Activated naive CD4-positive, alpha-beta T cell treated with anti-CD3 and anti-CD28 coated beads for 36 hours (primary cell): ENCODE data around the gene MYO9A. TPM values are rescaled to one million over a fixed set of nuclear protein-coding genes. Genes with fewer than 3 reads are reported as not detected.

Experiments
- CTCF ChIA-PET: fragments of 350-600 bp; sonication (Branson Sonifier 250); formaldehyde crosslinking; loops from one replicate; lab custom pipeline; 2021; ENCODE audit warnings: antibody characterized with exemption; lab: Charles Lee
- DNase-seq: peaks from one replicate; pipeline ENCODE4 v3.0.0-alpha.2; 2020
- H3K27ac Mint-ChIP-seq: one replicate; pipeline ENCODE4 v1.8.0; 2021; ENCODE audit warnings: mild to moderate bottlenecking, mixed read lengths
- H3K27me3 Mint-ChIP-seq: one replicate; pipeline ENCODE4 v1.8.0; 2021; ENCODE audit warnings: low read depth, mixed read lengths
- H3K36me3 Mint-ChIP-seq: one replicate; pipeline ENCODE4 v1.8.0; 2021; ENCODE audit warnings: low read depth, mixed read lengths
- H3K4me1 Mint-ChIP-seq: one replicate; pipeline ENCODE4 v1.8.0; 2021; ENCODE audit warnings: low read depth, mixed read lengths
- H3K4me3 Mint-ChIP-seq: one replicate; pipeline ENCODE4 v1.8.0; 2021; ENCODE audit warnings: mild to moderate bottlenecking, moderate library complexity, mixed read lengths
- H3K9me3 Mint-ChIP-seq: one replicate; pipeline ENCODE4 v1.8.0; 2021; ENCODE audit warnings: mixed read lengths
- intact Hi-C: fragments of 100-400 bp; cut with micrococcal nuclease; formaldehyde crosslinking; loops from one replicate; pipeline ENCODE4 v1.15.1; 2023
- total RNA-seq, 2 experiments: library from RNA; stranded (reverse); gene quantifications; one replicate each; pipeline ENCODE4 v1.2.3, GENCODE V29; 2021

MYO9A gene
- total RNA-seq, 2 experiments from 2014 or later, result 9.5 to 10.0 TPM

DNA sequence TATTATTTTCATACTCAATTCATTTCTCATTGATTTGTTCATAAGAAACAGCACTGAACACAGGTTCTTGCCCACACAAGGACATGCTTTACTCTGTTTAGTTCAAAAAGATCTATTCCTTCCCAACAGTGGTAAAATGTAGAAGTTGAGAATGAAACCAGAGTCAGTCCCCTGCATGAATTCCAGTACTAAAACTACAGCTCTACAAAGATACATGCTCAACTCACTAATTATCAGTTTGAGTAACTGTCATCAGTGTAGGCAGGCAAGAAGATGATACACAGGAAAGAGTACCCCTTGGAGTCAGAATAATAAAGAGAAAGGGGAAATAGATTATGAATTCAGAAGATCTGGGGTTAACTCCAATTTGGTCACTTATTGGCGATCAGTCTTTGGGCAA, 264.4 kb downstream of the MYO9A start:
- H3K27me3 Mint-ChIP-seq, result no peaks in the 10 kb centered on the region
- CTCF ChIA-PET, result no interaction called here
- H3K9me3 Mint-ChIP-seq, result no peaks in the 10 kb centered on the region
- peaks cover 12% of the 10 kb centered on the region for H3K36me3 Mint-ChIP-seq
- H3K4me3 Mint-ChIP-seq, result no peak overlapping the region
- no peaks in the 10 kb centered on the region for H3K4me1 Mint-ChIP-seq
- DNase-seq, result no peak
- intact Hi-C loops, result no loop called here
- no peak overlapping the region for H3K27ac Mint-ChIP-seq

DNA sequence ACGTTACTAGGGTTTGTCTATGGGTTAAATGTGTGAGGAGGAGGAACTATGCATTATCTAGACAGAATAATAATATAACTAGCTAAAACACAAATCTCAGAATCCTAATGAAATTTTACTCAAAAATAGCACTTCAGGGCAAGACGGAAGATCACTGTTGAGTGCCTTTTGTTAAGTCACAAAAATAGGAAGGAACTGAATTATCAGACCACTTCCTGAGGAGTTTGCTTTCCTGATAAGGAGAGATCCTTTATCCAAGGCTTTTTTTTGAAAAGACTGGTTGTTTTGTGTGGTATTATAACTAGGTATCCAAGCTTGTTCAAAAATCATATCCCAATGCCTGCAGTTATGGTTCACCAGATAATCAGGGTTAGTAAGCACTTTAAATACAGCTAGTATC, 273.0 kb downstream of the MYO9A start:
- intact Hi-C loops, result no loop called here
- no peak for DNase-seq
- Mint-ChIP-seq H3K36me3 (peaks cover 16% of the 10 kb centered on the region), H3K4me1 (peaks cover under 1% of the 10 kb centered on the region), H3K4me3 (no peak overlapping the region), H3K27ac (no peak overlapping the region), H3K9me3 (no peaks in the 10 kb centered on the region), H3K27me3 (no peaks in the 10 kb centered on the region)
- CTCF ChIA-PET, result interaction anchor here (0.6 kb wide), 1 partner anchor 303 kb away, joined by 3 read pairs; no protein-coding TSS in a partner anchor

- Mint-ChIP-seq H3K4me3 (no peak overlapping the region), H3K36me3 (peaks cover 5% of the 10 kb centered on the region), H3K27me3 (no peaks in the 10 kb centered on the region), H3K9me3 (no peaks in the 10 kb centered on the region), H3K4me1 (peaks cover 12% of the 10 kb centered on the region), H3K27ac (no peak overlapping the region)
- no peak for DNase-seq
- CTCF ChIA-PET, result no interaction called here
- intact Hi-C loops, result no loop called here
Measured at GRCh38 chr15:71841563-71841962, 276.4 kb downstream of the MYO9A start.

DNA sequence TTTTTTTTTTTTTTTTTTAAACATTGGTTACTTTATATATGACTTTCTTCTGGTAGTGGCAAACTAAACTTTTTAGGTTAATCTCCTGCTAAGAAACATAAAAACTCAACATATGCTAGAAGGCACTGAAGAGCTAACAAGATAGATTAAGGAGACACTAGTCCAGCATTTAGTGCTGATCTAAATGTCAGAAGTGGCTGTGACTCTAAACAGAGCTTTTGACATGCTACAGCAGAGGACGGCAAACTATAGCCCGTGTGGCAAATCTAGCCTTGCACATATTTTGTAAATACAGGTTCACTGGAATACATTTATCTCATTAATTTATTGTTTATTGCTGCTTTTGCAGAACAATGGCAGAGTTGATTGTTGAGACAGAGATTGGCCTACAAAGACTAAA, 287.0 kb downstream of the MYO9A start:
- CTCF ChIA-PET, result interaction anchor here (0.6 kb wide), 1 partner anchor 611 kb away, joined by 3 read pairs; no protein-coding TSS in a partner anchor
- no peak for DNase-seq
- Mint-ChIP-seq H3K9me3 (no peaks in the 10 kb centered on the region), H3K4me3 (no peak overlapping the region), H3K27ac (no peak overlapping the region), H3K36me3 (peaks cover 45% of the 10 kb centered on the region), H3K27me3 (no peaks in the 10 kb centered on the region), H3K4me1 (no peaks in the 10 kb centered on the region)
- intact Hi-C loops, result no loop called here

DNA sequence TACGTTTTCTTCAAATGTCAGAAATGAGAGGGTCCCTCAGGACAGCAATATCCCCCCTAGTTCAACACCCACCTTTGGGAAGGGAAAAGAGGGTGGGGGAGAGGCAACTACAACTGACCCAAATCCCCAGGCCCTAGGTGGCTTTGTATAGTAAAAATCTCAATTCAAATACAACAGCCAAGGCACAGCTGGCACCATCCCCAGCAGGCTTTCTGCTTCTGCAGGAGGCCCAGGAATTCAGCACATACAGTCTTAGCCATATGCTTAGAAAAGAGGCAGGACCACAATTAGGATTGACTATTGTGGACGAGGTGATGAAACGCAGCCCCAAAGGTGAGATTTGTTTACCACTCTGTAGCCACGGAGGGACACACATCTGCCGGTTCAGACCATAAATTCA, 291.8 kb downstream of the MYO9A start:
- Mint-ChIP-seq H3K4me3 (no peak overlapping the region), H3K27ac (no peak overlapping the region), H3K9me3 (peaks cover 31% of the 10 kb centered on the region), H3K27me3 (no peaks in the 10 kb centered on the region), H3K4me1 (no peaks in the 10 kb centered on the region), H3K36me3 (peaks cover 75% of the 10 kb centered on the region)
- CTCF ChIA-PET, result no interaction called here
- intact Hi-C loops, result no loop called here
- DNase-seq, result no peak

DNA sequence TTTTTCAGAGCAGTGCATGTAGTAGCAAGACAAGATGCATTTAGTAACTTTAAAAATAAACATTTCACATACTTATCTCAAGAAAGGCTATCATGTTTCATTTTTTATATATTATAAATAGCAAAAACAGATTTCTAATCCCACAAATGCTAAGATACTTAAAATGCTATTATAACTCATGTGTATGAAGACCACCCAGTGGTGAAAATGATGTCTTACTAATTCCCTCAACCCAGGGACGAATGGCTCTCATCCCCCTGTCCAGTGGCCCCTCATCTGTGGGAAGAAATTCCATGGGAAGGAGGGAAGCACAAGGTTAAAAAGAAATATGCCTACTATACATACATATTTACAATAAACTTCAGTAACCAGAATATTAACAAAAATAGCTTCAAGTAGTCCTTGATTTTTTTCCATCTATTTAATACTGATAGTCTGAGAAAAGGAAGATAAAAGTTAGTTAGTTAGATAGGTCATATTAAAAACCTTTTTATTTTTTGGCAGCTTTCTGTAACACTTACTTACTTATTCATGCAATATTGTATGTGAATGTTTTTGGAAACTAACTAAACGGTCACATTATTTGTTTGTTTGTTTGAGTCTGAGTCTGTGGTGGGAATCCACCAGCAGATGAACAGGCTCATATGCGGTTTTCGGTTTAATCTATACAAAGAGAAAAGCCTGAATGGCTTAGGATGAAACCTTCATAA, 292.8 kb downstream of the MYO9A start:
- Mint-ChIP-seq H3K9me3 (peaks cover 38% of the 10 kb centered on the region), H3K36me3 (peaks cover 74% of the 10 kb centered on the region), H3K4me1 (no peaks in the 10 kb centered on the region), H3K27me3 (no peaks in the 10 kb centered on the region), H3K27ac (no peak overlapping the region), H3K4me3 (no peak overlapping the region)
- DNase-seq, result no peak
- CTCF ChIA-PET, result no interaction called here
- intact Hi-C loops, result no loop called here

DNA sequence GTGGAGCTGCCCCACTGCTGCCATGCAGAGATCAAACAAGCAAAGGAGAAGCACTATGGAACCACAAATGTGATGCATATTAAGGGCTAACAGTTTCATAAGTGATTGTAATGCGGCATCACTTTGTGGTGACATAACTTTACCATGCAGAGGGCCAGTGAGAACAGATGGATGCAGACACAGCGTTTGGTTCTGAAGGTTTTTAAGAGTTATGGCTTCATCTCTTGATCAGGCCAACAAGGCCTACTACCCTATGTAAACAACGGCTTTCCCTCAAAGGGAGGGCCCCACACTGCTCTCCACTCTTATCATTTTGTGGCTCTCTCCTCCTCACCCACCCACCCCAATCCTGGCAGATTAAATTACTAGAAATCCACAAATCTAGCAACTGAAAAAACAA, 294.1 kb downstream of the MYO9A start:
- H3K27ac Mint-ChIP-seq, result no peak overlapping the region
- no peaks in the 10 kb centered on the region for H3K27me3 Mint-ChIP-seq
- H3K4me1 Mint-ChIP-seq, result no peaks in the 10 kb centered on the region
- no peak for DNase-seq
- peaks cover 61% of the 10 kb centered on the region for H3K36me3 Mint-ChIP-seq
- CTCF ChIA-PET, result no interaction called here
- no peak overlapping the region for H3K4me3 Mint-ChIP-seq
- intact Hi-C loops, result no loop called here
- H3K9me3 Mint-ChIP-seq, result peaks cover 43% of the 10 kb centered on the region

- CTCF ChIA-PET, result interaction anchor here (0.6 kb wide), 1 partner anchor 1496 kb away, joined by 3 read pairs; no protein-coding TSS in a partner anchor
- H3K27ac Mint-ChIP-seq, result no peak overlapping the region
- peaks cover 47% of the 10 kb centered on the region for H3K9me3 Mint-ChIP-seq
- peaks cover 54% of the 10 kb centered on the region for H3K36me3 Mint-ChIP-seq
- no peaks in the 10 kb centered on the region for H3K27me3 Mint-ChIP-seq
- no peak overlapping the region for H3K4me3 Mint-ChIP-seq
- no peaks in the 10 kb centered on the region for H3K4me1 Mint-ChIP-seq
- DNase-seq, result no peak
- intact Hi-C loops, result no loop called here
Measured at GRCh38 chr15:71822890-71823630, 294.9 kb downstream of the MYO9A start.

- CTCF ChIA-PET, result no interaction called here
- Mint-ChIP-seq H3K4me3 (no peak overlapping the region), H3K27me3 (no peaks in the 10 kb centered on the region), H3K4me1 (no peaks in the 10 kb centered on the region), H3K36me3 (peaks cover 40% of the 10 kb centered on the region), H3K27ac (no peak overlapping the region), H3K9me3 (peaks cover 49% of the 10 kb centered on the region)
- DNase-seq, result no peak
- intact Hi-C loops, result no loop called here
Measured at GRCh38 chr15:71821547-71822129, 296.3 kb downstream of the MYO9A start.

- no peaks in the 10 kb centered on the region for H3K27me3 Mint-ChIP-seq
- H3K9me3 Mint-ChIP-seq, result peaks cover 49% of the 10 kb centered on the region
- CTCF ChIA-PET, result interaction anchor here (1.4 kb wide), 1 partner anchor 10 kb away, joined by 3 read pairs; no protein-coding TSS in a partner anchor
Measured at GRCh38 chr15:71820127-71820526, 297.8 kb downstream of the MYO9A start.

GRCh38 chr15:71817351-71817750, 300.6 kb downstream of the MYO9A start:
- CTCF ChIA-PET, result no interaction called here
- DNase-seq, result no peak
- Mint-ChIP-seq H3K36me3 (peaks cover 5% of the 10 kb centered on the region), H3K4me3 (no peak overlapping the region), H3K4me1 (no peaks in the 10 kb centered on the region), H3K27me3 (no peaks in the 10 kb centered on the region), H3K27ac (no peak overlapping the region), H3K9me3 (peaks cover 29% of the 10 kb centered on the region)
- intact Hi-C loops, result no loop called here

More at GRCh38 chr15:71820127-71820526, 297.8 kb downstream of the MYO9A start:
- peaks cover 27% of the 10 kb centered on the region for H3K36me3 Mint-ChIP-seq
- no peak overlapping the region for H3K27ac Mint-ChIP-seq
- no peak for DNase-seq
- no peaks in the 10 kb centered on the region for H3K4me1 Mint-ChIP-seq
- no peak overlapping the region for H3K4me3 Mint-ChIP-seq
- intact Hi-C loops, result no loop called here

- no peak overlapping the region for H3K27ac Mint-ChIP-seq
- peaks cover 12% of the 10 kb centered on the region for H3K9me3 Mint-ChIP-seq
- CTCF ChIA-PET, result no interaction called here
- H3K4me3 Mint-ChIP-seq, result no peak overlapping the region
- intact Hi-C loops, result no loop called here
- H3K36me3 Mint-ChIP-seq, result no peaks in the 10 kb centered on the region
- no peak for DNase-seq
- H3K27me3 Mint-ChIP-seq, result no peaks in the 10 kb centered on the region
- no peaks in the 10 kb centered on the region for H3K4me1 Mint-ChIP-seq
Measured at GRCh38 chr15:71815301-71815700, 302.6 kb downstream of the MYO9A start.
